MCF 10A (cell line): Measurements from ENCODE around the gene TLCD4. TPM values are rescaled to one million over a fixed set of nuclear protein-coding genes. Genes with fewer than 3 reads are reported as not detected.

Experiments used
- BruUV-seq: library from RNA; stranded (reverse); fragments of 400-500 nt; replicated peaks from 2 replicates; lab custom pipeline; 2021; lab: Mats Ljungman, UMichigan
- CTCF ChIA-PET: fragments of 300-600 bp; sonication (Branson Sonifier 250); formaldehyde crosslinking; extraction: SDS; loops from one replicate; lab custom pipeline; 2021; ENCODE audit warnings: antibody characterized with exemption, inconsistent platforms; lab: Yijun Ruan, JAX
- POLR2A ChIA-PET: fragments of 300-600, 350-650 bp; sonication (Branson Sonifier 250); formaldehyde crosslinking; extraction: SDS; loops from one replicate; lab custom pipeline; 2020; ENCODE audit warnings: antibody characterized with exemption, inconsistent platforms; lab: Yijun Ruan, JAX
- DNase-seq: peaks from one replicate; pipeline ENCODE4 v3.0.0-alpha.2; 2018; ENCODE audit not compliant: unreplicated experiment
- H3K27ac Mint-ChIP-seq: one replicate; pipeline ENCODE4 v1.8.0; 2022; ENCODE audit warnings: mild to moderate bottlenecking, low read depth, mixed read lengths; ENCODE audit not compliant: unreplicated experiment
- H3K27me3 Mint-ChIP-seq: one replicate; pipeline ENCODE4 v1.8.0; 2022; ENCODE audit warnings: mixed read lengths; ENCODE audit not compliant: insufficient read depth, unreplicated experiment
- H3K36me3 Mint-ChIP-seq: one replicate; pipeline ENCODE4 v1.8.0; 2022; ENCODE audit warnings: mild to moderate bottlenecking, moderate library complexity, mixed read lengths; ENCODE audit not compliant: insufficient read depth, unreplicated experiment
- H3K4me1 Mint-ChIP-seq: one replicate; pipeline ENCODE4 v1.8.0; 2022; ENCODE audit warnings: mixed read lengths; ENCODE audit not compliant: insufficient read depth, unreplicated experiment
- H3K4me3 Mint-ChIP-seq: one replicate; pipeline ENCODE4 v1.8.0; 2022; ENCODE audit warnings: mild to moderate bottlenecking, moderate library complexity, mixed read lengths; ENCODE audit not compliant: unreplicated experiment
- H3K9me3 Mint-ChIP-seq: one replicate; pipeline ENCODE4 v1.8.0; 2022; ENCODE audit warnings: mixed read lengths; ENCODE audit not compliant: unreplicated experiment
- CTCF ChIP-seq: fragments of 200-600 bp; IDR thresholded peaks from one replicate; pipeline ENCODE4 v1.8.0; 2022; ENCODE audit warnings: antibody characterized with exemption, mild to moderate bottlenecking; ENCODE audit not compliant: unreplicated experiment
- intact Hi-C: fragments of 100-400 bp; cut with micrococcal nuclease; formaldehyde crosslinking; loops from 2 replicates; pipeline ENCODE4 v1.14.1; 2022
- total RNA-seq: library from RNA; stranded (reverse); gene quantifications from 2 replicates; pipeline ENCODE4 v1.2.3, GENCODE V29; 2022

TLCD4 gene
- total RNA-seq, 1 experiment from 2014 or later = 1.9 TPM

DNA sequence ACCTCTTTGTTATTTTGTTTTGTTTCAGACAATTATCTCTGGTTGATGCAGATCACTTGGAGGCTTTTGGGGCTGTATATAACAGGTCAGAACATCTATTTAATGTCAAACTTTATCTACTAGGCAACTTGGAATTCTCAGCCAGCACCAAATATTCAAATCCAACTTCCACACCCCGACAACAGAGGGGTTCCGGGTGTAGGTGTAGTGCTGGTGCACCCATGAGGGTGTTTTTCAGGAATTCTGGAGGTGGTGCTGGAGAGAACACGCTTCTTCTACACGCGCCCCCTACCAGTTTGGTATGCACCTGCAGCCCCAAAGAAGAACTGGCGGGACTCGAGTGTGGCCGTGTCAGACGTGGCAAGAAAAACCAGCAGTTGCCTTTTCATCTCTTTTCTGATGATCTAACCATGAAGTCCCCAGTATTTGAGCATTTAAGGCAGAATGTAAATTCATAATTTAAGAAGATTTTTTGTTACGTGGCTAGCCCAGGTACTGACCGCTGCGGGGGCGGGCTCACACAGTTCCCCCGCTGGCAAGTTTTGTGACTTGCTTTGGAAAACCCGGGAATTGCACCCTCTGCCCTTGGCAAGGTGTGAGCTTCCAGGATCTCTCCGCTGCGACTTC is 462 bp upstream of the TLCD4 start:
- H3K4me3 Mint-ChIP-seq = peak overlapping the region; percentile 77
- no peak overlapping the region for H3K27ac Mint-ChIP-seq
- POLR2A ChIA-PET = interaction anchor here (0.8 to 5.3 kb wide), 9 partner anchors 12 to 117 kb away, joined by 3 to 32 read pairs (median 6); partner anchors contain the start of genes ALG14 and RWDD3
- no peaks in the 10 kb centered on the region for H3K9me3 Mint-ChIP-seq
- intact Hi-C loops = loop anchor here (1.0 to 2.0 kb wide), 2 partner anchors 44 to 118 kb away; partner anchors contain the start of genes ALG14 and RWDD3
- peak; percentile 61 for TF ChIP-seq CTCF
- H3K27me3 Mint-ChIP-seq = no peaks in the 10 kb centered on the region
- peak; percentile 78 for DNase-seq
- H3K36me3 Mint-ChIP-seq = no peaks in the 10 kb centered on the region
- H3K4me1 Mint-ChIP-seq = peaks cover 21% of the 10 kb centered on the region
- CTCF ChIA-PET = interaction anchor here (0.6 to 5.0 kb wide), 17 partner anchors 10 to 241 kb away, joined by 3 to 34 read pairs (median 4); partner anchors contain the start of genes ALG14 and RWDD3
- no TSS peak for BruUV-seq

DNA sequence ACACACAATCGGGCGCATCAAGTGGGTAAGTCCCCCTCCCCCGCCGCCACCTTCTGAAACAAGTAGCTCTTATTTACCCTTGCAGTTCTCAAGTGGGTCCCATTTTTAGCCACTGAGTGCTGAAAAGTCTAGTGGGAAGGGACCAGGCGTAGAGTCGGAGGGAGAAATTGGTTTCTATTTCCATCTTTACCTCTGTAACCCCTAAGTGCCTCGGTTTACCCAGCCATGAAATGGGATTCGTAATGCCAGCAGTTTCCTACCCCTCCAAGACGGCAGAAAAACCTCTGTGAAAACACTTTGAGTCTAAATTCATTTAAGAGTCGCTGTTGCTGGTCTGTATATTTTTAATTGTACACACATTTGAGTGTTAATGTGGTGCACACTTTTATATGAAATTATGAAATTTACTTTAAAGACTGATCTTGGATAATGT is 928 bp downstream of the TLCD4 start:
- Mint-ChIP-seq H3K27me3 (no peaks in the 10 kb centered on the region), H3K4me3 (peak overlapping the region; percentile 77), H3K27ac (no peak overlapping the region), H3K9me3 (no peaks in the 10 kb centered on the region), H3K36me3 (no peaks in the 10 kb centered on the region), H3K4me1 (peaks cover 21% of the 10 kb centered on the region)
- intact Hi-C loops = no loop called here
- CTCF ChIA-PET = interaction anchor here (0.6 to 5.0 kb wide), 11 partner anchors 9 to 257 kb away, joined by 3 to 34 read pairs (median 6); partner anchors contain the start of genes ALG14 and RWDD3
- no peak for DNase-seq
- BruUV-seq = TSS peak; percentile 37
- POLR2A ChIA-PET = interaction anchor here (0.6 to 5.3 kb wide), 5 partner anchors 10 to 116 kb away, joined by 4 to 32 read pairs (median 21); partner anchors contain the start of genes ALG14 and RWDD3
- TF ChIP-seq CTCF = no peak

GRCh38 chr1:95118710-95119109 is 1.6 kb downstream of the TLCD4 start:
- H3K36me3 Mint-ChIP-seq = no peaks in the 10 kb centered on the region
- no peak overlapping the region for H3K27ac Mint-ChIP-seq
- peak overlapping the region; percentile 15 for H3K4me3 Mint-ChIP-seq
- no peak for TF ChIP-seq CTCF
- BruUV-seq = no TSS peak
- POLR2A ChIA-PET = interaction anchor here (0.8 to 3.8 kb wide), 3 partner anchors 10 to 57 kb away, joined by 3 to 23 read pairs (median 21); partner anchors contain the start of gene ALG14
- H3K9me3 Mint-ChIP-seq = no peaks in the 10 kb centered on the region
- intact Hi-C loops = no loop called here
- no peak for DNase-seq
- CTCF ChIA-PET = interaction anchor here (1.1 to 5.0 kb wide), 4 partner anchors 12 to 115 kb away, joined by 3 to 34 read pairs (median 18); partner anchors contain the start of gene RWDD3
- no peaks in the 10 kb centered on the region for H3K27me3 Mint-ChIP-seq
- peaks cover 21% of the 10 kb centered on the region for H3K4me1 Mint-ChIP-seq

- Mint-ChIP-seq H3K9me3 (no peaks in the 10 kb centered on the region), H3K27me3 (no peaks in the 10 kb centered on the region), H3K4me3 (peak overlapping the region; percentile 15), H3K4me1 (peaks cover 21% of the 10 kb centered on the region), H3K27ac (no peak overlapping the region), H3K36me3 (no peaks in the 10 kb centered on the region)
- no TSS peak for BruUV-seq
- TF ChIP-seq CTCF = no peak
- intact Hi-C loops = no loop called here
- ChIA-PET CTCF (interaction anchor here (0.5 to 5.0 kb wide), 3 partner anchors 13 to 76 kb away, joined by 3 to 32 read pairs (median 3); no protein-coding TSS in a partner anchor), POLR2A (interaction anchor here (0.8 to 2.8 kb wide), 2 partner anchors 47 to 58 kb away, joined by 3 to 21 read pairs; partner anchors contain the start of gene ALG14)
- no peak for DNase-seq
Measured at GRCh38 chr1:95119273-95119672, 2.1 kb downstream of the TLCD4 start.
